ENCODE data around the gene CCDC78.

- no peak for TF ChIP-seq JUND (IDR thresholded peaks at IDR 0.05)
- TF ChIP-seq, protein P1, sequence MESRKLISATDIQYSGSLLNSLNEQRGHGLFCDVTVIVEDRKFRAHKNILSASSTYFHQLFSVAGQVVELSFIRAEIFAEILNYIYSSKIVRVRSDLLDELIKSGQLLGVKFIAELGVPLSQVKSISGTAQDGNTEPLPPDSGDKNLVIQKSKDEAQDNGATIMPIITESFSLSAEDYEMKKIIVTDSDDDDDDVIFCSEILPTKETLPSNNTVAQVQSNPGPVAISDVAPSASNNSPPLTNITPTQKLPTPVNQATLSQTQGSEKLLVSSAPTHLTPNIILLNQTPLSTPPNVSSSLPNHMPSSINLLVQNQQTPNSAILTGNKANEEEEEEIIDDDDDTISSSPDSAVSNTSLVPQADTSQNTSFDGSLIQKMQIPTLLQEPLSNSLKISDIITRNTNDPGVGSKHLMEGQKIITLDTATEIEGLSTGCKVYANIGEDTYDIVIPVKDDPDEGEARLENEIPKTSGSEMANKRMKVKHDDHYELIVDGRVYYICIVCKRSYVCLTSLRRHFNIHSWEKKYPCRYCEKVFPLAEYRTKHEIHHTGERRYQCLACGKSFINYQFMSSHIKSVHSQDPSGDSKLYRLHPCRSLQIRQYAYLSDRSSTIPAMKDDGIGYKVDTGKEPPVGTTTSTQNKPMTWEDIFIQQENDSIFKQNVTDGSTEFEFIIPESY (IDR thresholded peaks at IDR 0.05; ENCODE audit: extremely low read depth, insufficient replicate concordance, low read length): no peak
- TF ChIP-seq, protein P2, sequence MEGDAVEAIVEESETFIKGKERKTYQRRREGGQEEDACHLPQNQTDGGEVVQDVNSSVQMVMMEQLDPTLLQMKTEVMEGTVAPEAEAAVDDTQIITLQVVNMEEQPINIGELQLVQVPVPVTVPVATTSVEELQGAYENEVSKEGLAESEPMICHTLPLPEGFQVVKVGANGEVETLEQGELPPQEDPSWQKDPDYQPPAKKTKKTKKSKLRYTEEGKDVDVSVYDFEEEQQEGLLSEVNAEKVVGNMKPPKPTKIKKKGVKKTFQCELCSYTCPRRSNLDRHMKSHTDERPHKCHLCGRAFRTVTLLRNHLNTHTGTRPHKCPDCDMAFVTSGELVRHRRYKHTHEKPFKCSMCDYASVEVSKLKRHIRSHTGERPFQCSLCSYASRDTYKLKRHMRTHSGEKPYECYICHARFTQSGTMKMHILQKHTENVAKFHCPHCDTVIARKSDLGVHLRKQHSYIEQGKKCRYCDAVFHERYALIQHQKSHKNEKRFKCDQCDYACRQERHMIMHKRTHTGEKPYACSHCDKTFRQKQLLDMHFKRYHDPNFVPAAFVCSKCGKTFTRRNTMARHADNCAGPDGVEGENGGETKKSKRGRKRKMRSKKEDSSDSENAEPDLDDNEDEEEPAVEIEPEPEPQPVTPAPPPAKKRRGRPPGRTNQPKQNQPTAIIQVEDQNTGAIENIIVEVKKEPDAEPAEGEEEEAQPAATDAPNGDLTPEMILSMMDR (IDR thresholded peaks at IDR 0.05 in 2 of 3, conservative IDR thresholded peaks at IDR 0.05 in 1 of 3; ENCODE audit: borderline replicate concordance in 1 of 3, insufficient read depth in 1 of 3, low read depth in 2 of 3, low read length in 2 of 3): no peak
- TF ChIP-seq, protein P3, sequence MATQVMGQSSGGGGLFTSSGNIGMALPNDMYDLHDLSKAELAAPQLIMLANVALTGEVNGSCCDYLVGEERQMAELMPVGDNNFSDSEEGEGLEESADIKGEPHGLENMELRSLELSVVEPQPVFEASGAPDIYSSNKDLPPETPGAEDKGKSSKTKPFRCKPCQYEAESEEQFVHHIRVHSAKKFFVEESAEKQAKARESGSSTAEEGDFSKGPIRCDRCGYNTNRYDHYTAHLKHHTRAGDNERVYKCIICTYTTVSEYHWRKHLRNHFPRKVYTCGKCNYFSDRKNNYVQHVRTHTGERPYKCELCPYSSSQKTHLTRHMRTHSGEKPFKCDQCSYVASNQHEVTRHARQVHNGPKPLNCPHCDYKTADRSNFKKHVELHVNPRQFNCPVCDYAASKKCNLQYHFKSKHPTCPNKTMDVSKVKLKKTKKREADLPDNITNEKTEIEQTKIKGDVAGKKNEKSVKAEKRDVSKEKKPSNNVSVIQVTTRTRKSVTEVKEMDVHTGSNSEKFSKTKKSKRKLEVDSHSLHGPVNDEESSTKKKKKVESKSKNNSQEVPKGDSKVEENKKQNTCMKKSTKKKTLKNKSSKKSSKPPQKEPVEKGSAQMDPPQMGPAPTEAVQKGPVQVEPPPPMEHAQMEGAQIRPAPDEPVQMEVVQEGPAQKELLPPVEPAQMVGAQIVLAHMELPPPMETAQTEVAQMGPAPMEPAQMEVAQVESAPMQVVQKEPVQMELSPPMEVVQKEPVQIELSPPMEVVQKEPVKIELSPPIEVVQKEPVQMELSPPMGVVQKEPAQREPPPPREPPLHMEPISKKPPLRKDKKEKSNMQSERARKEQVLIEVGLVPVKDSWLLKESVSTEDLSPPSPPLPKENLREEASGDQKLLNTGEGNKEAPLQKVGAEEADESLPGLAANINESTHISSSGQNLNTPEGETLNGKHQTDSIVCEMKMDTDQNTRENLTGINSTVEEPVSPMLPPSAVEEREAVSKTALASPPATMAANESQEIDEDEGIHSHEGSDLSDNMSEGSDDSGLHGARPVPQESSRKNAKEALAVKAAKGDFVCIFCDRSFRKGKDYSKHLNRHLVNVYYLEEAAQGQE (IDR thresholded peaks at IDR 0.05; ENCODE audit: low read depth): no peak
- no peak for TF ChIP-seq EZH2 (IDR thresholded peaks at IDR 0.05)
- TF ChIP-seq RAD21 (IDR thresholded peaks at IDR 0.05; ENCODE audit: low read depth): no peak
- no peak for TF ChIP-seq SRF (IDR thresholded peaks at IDR 0.05; ENCODE audit: low read depth)
- no peak for TF ChIP-seq ZFX (IDR thresholded peaks at IDR 0.05)
Measured at GRCh38 chr16:746637-747036, 20.4 kb upstream of the CCDC78 start.

Measured in HCT116 (cell line).